Esophagus muscularis mucosa (tissue), 4 donors: ENCODE results near the gene SECTM1. TPM values are rescaled to one million over a fixed set of nuclear protein-coding genes. Genes with fewer than 3 reads are reported as not detected.
"Not testable (repeated sequence)": the region's sequence is repeated elsewhere in the genome, so short reads cannot be mapped to it uniquely, and the experiment has no call there.

Experiments
- DNase-seq: peaks from one replicate; pipeline ENCODE4 v3.0.0-alpha.2; 2017; ENCODE audit errors: extremely low spot score
- H3K27ac ChIP-seq, 4 donors: fragments of 200-600 bp; sonication (generic); replicated peaks in 1 of 4; 1 replicate in 3 of 4; 2 replicates in 1 of 4; pipeline ENCODE4 v1.5.1; 2016 to 2019; ENCODE audit warnings: mild to moderate bottlenecking in 1 of 4
- H3K27me3 ChIP-seq, 4 donors: fragments of 200-600 bp; sonication (generic); one replicate each; pipeline versions ENCODE4 v1.5.1 to v1.6.0; 2016 to 2019
- H3K36me3 ChIP-seq, 4 donors: fragments of 200-600 bp; sonication (generic); one replicate each; pipeline ENCODE4 v1.5.1; 2016 to 2019
- H3K4me1 ChIP-seq, 4 donors: fragments of 200-600 bp; sonication (generic); one replicate each; pipeline ENCODE4 v1.5.1; 2016 to 2019
- H3K4me3 ChIP-seq, 4 donors: fragments of 200-600 bp; sonication (generic); 1 replicate in 2 of 4; 2 replicates in 2 of 4; pipeline ENCODE4 v1.5.1; 2016 to 2019; ENCODE audit warnings: mild to moderate bottlenecking in 4 of 4, moderate library complexity in 1 of 4
- H3K9me3 ChIP-seq, 4 donors: fragments of 200-600 bp; sonication (generic); 1 replicate in 3 of 4; 2 replicates in 1 of 4; pipeline ENCODE4 v1.5.1; 2016 to 2019
- CTCF ChIP-seq, 3 experiments: fragments of 200-600 bp in 2 of 3; fragments of 450-650 bp in 1 of 3; sonication (generic) in 2 of 3; IDR thresholded peaks; one replicate each; pipeline ENCODE4 v1.5.1; 2017 to 2019; ENCODE audit warnings: antibody characterized with exemption in 3 of 3, mild to moderate bottlenecking in 2 of 3, moderate library complexity in 1 of 3
- EP300 ChIP-seq: sonication (generic); formaldehyde crosslinking; IDR thresholded peaks from one replicate; pipeline ENCODE4 v1.6.1; 2017; ENCODE audit warnings: antibody characterized with exemption
- POLR2A ChIP-seq: fragments of 450-650 bp; IDR thresholded peaks from one replicate; pipeline ENCODE4 v1.6.1; 2017; ENCODE audit warnings: antibody characterized with exemption, moderate library complexity, mild to moderate bottlenecking, low read depth
- POLR2AphosphoS5 ChIP-seq, 2 donors: sonication (generic); formaldehyde crosslinking; IDR thresholded peaks; one replicate each; pipeline ENCODE4 v1.6.1; 2017; ENCODE audit warnings: antibody characterized with exemption in 2 of 2
- WGBS: methylation state at CpG from one replicate; pipeline ENCODE4 v1.1.5; 2018; 5-methylcytosine and 5-hydroxymethylcytosine counted together
- intact Hi-C: fragments of 100-400 bp; cut with DNase I; formaldehyde crosslinking; loops from one replicate; pipeline ENCODE4 v1.15.1; 2023
- total RNA-seq, 4 donors: library from RNA; depleted of rRNA; stranded (reverse); fragments of >200 nt; gene quantifications; one replicate each; pipeline versions ENCODE4 v1.1.0 to v1.2.1, GENCODE V29; 2016

SECTM1 gene
- total RNA-seq, 4 donors from 2014 or later, result 10.0 to 41.1 (median 22.2) TPM

- peaks cover 0 to 41% (median 22%) of the 10 kb centered on the region in 4 donors for H3K27me3 ChIP-seq
- H3K9me3 ChIP-seq, result no peaks in the 10 kb centered on the region
- H3K4me1 ChIP-seq, result peaks cover 11 to 20% (median 18%) of the 10 kb centered on the region in 4 donors
- TF ChIP-seq POLR2A (no peak), EP300 (no peak), CTCF (IDR thresholded peaks at IDR 0.05) (no peak), POLR2AphosphoS5 (IDR thresholded peaks at IDR 0.05) (no peak)
- intact Hi-C loops, result no loop called here
- no peak overlapping the region for H3K4me3 ChIP-seq
- no peaks in the 10 kb centered on the region for H3K36me3 ChIP-seq
- H3K27ac ChIP-seq, result no peak overlapping the region
- 90% methylated on average over 7 of the region's 7 CpGs for WGBS
- DNase-seq, result no peak
These were observed 33.2 kb upstream of the SECTM1 start for GRCh38 chr17:82366749-82367148.

- WGBS, result 80% methylated on average over 6 of the region's 6 CpGs
- intact Hi-C loops, result no loop called here
These were observed 32.2 kb upstream of the SECTM1 start for GRCh38 chr17:82365606-82366295.

GRCh38 chr17:82361885-82362633, 28.5 kb upstream of the SECTM1 start:
- no peaks in the 10 kb centered on the region for H3K36me3 ChIP-seq
- no peak for TF ChIP-seq EP300
- TF ChIP-seq POLR2AphosphoS5 (IDR thresholded peaks at IDR 0.05), result no peak
- TF ChIP-seq CTCF (IDR thresholded peaks at IDR 0.05), result no peak
- TF ChIP-seq POLR2A, result no peak
- no peak overlapping the region for H3K27ac ChIP-seq
- whole genome bisulfite sequencing, result 96% methylated on average over 6 of the region's 6 CpGs
- intact Hi-C loops, result no loop called here
- no peak overlapping the region for H3K4me3 ChIP-seq
- peaks cover 0 to 4% (median 0%) of the 10 kb centered on the region in 4 donors for H3K4me1 ChIP-seq
- no peak for DNase-seq
- peaks cover 0 to 21% (median 5%) of the 10 kb centered on the region in 4 donors for H3K27me3 ChIP-seq
- H3K9me3 ChIP-seq, result no peaks in the 10 kb centered on the region

More at GRCh38 chr17:82365606-82366295, 32.2 kb upstream of the SECTM1 start:
- H3K27me3 ChIP-seq, result peaks cover 0 to 31% (median 12%) of the 10 kb centered on the region in 4 donors
- H3K4me3 ChIP-seq, result no peak overlapping the region
- H3K36me3 ChIP-seq, result no peaks in the 10 kb centered on the region
- TF ChIP-seq POLR2A (no peak), EP300 (no peak), CTCF (IDR thresholded peaks at IDR 0.05) (no peak)
- H3K27ac ChIP-seq, result no peak overlapping the region
- peaks cover 6 to 10% (median 8%) of the 10 kb centered on the region in 4 donors for H3K4me1 ChIP-seq
- no peaks in the 10 kb centered on the region for H3K9me3 ChIP-seq
- DNase-seq, result no peak

GRCh38 chr17:82359451-82360074, 26.0 kb upstream of the SECTM1 start:
- 57% methylated on average over 1 of the region's 1 CpG for WGBS
- intact Hi-C loops, H3K27ac ChIP-seq, H3K9me3 ChIP-seq, H3K4me3 ChIP-seq, H3K36me3 ChIP-seq, DNase-seq: not testable (repeated sequence)
- Histone ChIP-seq H3K4me1 (peaks cover 0 to 14% (median 12%) of the 10 kb centered on the region in 4 donors), H3K27me3 (peaks cover 0 to 35% (median 5%) of the 10 kb centered on the region in 4 donors)
